HG03025 (cell line): Measurements from ENCODE around the gene TUBGCP2.

Source experiments
- ATAC-seq: cut with Tn5 transposase; IDR thresholded peaks from one replicate; pipeline ENCODE4 v1.9.1; 2021; ENCODE audit warnings: mild to moderate bottlenecking, moderate library complexity; ENCODE audit not compliant: unreplicated experiment, low FRiP score

The TUBGCP2 gene

GRCh38 chr10:133306941-133307379 is 1.7 kb downstream of the TUBGCP2 start:
- no peak for ATAC-seq

- no peak for ATAC-seq
Observed at GRCh38 chr10:133306097-133306476, 2.6 kb downstream of the TUBGCP2 start.

DNA sequence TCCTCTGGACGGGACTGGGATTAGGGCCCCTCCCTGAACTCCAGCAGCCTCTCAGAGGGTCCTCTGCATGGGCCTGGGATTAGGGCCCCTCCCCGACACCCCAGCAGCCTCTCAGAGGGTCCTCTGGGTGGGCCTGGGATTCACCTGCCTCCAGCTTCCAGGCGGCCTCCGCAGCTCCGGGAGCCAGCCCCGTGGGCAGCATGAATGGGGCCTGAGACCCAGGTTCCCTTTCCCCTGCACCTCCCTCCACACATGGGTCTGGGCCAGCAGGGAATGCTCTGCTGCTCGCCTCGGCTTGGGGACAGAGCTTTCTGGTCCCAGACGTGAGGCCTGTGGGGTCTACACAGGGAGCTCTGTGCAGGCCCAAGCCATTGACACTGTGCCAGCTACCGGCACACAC is 5.5 kb downstream of the TUBGCP2 start:
- no peak for ATAC-seq

- no peak for ATAC-seq
Observed at GRCh38 chr10:133302230-133302629, 6.4 kb downstream of the TUBGCP2 start.

GRCh38 chr10:133299738-133300137 is 8.9 kb downstream of the TUBGCP2 start:
- no peak for ATAC-seq

GRCh38 chr10:133299224-133299623 is 9.4 kb downstream of the TUBGCP2 start:
- ATAC-seq: no peak

DNA sequence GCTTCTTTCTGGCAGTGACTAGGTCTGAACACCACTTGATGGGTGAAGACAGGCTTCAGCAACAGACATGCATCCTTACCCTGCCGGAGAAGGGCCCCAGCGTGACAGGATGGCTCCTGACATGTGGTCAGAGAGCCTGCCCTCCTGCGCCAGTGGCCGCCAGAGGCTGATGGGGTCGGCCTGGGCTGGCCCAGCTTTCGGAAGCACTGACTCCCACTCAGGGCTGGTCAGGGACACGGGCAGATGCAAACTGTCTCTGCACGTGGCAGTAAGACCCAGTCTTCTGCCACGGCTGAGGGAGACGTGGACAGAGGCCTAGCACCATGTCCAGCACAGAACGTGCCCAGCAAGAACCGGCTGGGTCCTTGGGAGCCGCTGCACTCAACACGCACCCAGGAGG is 10.2 kb downstream of the TUBGCP2 start:
- no peak for ATAC-seq

DNA sequence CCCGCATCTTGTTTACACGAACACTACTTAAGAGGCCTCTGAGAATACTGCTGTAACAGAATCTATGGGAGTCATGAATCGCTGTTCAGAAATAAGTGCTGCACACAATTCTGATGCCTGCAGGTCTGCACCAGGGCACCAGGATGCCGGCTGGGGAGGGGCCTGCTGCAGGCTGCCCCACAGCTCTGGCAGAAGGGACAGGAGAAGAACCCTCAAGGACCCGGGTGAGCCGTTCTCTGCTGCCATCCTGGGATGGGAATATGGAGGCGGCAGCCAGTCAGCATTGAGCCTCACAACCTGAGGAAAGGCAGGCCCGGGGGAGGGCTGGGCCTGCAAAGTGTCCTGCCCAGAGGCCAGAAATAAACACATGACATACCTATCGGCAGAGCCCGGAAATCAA is 11.2 kb downstream of the TUBGCP2 start:
- ATAC-seq: no peak

GRCh38 chr10:133295426-133296320 is 13.0 kb downstream of the TUBGCP2 start:
- no peak for ATAC-seq

DNA sequence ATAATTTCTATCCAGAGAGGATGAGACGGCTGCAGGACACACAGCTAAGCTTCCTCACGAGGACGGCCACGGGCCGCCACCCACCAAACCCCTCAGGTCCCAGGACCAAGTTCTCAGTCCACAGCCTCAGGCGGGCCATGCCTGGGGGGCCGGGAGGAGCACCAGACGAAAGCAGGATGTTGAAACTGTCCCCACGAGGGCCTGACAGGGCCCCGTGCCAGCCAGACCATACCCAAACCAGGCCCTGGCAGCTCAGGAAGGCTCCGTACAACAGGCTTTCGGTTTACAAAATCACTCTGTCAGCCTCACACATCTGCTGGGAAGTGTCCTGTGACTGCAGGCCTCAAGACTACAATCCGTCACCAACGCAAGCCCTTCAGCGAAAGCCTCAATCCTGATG is 14.5 kb downstream of the TUBGCP2 start:
- no peak for ATAC-seq

DNA sequence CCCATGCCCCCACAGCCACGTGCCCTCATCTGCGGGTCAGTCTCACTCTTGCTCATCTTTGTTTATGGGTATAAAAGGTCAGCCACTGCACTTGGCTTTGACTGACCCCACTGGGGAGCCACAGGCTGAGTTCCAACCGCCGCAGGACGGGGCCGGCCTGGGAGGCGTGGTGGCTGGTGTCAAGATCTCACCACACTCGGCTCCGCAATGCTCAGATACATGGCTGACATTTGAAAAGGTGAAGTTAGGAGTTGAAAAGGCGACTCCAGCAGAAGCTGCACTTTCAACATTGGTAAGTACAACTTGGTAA is 14.9 kb downstream of the TUBGCP2 start:
- ATAC-seq: no peak

- no peak for ATAC-seq
Observed at GRCh38 chr10:133292919-133293809, 15.5 kb downstream of the TUBGCP2 start.

GRCh38 chr10:133289761-133290160 is 18.9 kb downstream of the TUBGCP2 start:
- ATAC-seq: no peak

GRCh38 chr10:133287832-133288500 is 20.7 kb downstream of the TUBGCP2 start:
- no peak for ATAC-seq

DNA sequence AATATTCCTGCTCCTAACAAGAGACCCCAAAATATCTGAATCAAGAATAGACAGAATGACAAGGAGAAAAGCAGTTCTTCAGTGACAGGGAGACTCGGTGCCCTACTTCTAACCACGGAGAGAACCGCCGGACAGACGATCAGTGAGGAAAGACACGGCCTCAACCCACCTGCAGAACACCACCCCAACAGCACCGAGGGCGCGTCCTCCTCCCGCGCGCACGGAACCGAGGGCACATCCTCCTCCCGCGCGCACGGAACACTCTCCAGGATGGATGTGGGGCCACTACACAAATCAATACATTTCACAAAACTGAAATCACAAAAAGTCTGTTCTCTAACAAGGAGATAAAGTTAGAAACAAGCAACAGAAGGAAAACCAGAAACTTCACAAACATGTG is 22.3 kb downstream of the TUBGCP2 start:
- no peak for ATAC-seq

DNA sequence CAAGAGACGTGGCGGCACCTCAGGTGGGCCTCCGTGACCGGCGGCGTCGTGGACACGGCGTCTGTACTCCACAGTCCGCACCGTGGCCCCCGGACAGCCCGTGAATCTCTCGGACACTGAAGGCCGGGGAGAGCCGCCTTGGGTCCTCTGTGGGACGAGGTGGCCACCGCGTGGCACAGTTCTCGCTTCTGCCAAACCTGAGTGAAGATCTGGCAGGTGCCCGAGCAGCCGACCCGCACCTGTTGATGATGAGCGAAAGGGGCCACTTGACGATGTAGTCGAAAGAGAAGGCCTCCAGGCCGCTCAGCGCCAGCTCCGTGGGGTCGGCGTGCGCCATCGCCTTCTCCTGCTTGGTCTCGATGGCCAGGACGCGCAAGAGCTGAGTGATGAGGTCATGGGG is 23.5 kb downstream of the TUBGCP2 start:
- no peak for ATAC-seq

GRCh38 chr10:133283931-133284330 is 24.7 kb downstream of the TUBGCP2 start:
- ATAC-seq: no peak

- no peak for ATAC-seq
Observed at GRCh38 chr10:133282846-133283390, 25.8 kb downstream of the TUBGCP2 start.

- no peak for ATAC-seq
Observed at GRCh38 chr10:133281628-133282372, 26.9 kb downstream of the TUBGCP2 start.

DNA sequence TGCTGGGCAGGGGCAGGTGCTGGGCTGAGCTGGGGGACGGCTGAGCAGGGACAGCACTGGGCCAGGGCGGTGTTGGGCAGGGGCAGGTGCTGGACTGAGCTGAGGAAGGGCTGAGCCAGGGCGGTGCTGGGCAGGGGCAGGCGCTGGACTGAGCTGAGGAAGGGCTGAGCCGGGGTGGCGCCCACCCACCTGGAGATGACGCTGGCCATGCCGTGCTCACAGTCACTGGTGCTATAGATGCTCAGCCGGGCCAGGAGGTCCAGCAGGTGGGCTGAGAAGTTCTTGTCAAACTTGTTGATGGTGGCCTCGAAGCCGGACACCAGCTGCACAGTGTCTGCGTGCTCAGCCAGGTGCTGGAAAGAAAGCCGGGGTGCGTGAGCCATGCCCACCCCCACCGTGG is 27.6 kb downstream of the TUBGCP2 start:
- ATAC-seq: no peak
